Endothelial cell of umbilical vein (primary cell): ENCODE data around the gene CST1. TPM values are rescaled to one million over a fixed set of nuclear protein-coding genes. Genes with fewer than 3 reads are reported as not detected.

ENCODE experiments used
- BruUV-seq: library from RNA; stranded (reverse); fragments of 400-500 nt; replicated peaks from 2 replicates; lab custom pipeline; 2021; lab: Mats Ljungman, UMichigan
- CTCF ChIA-PET: fragments of 300-600, 350-600 bp; sonication (Branson Sonifier 250); formaldehyde crosslinking; loops from one replicate; lab custom pipeline; 2021; ENCODE audit warnings: antibody characterized with exemption, inconsistent platforms; lab: Charles Lee
- POLR2A ChIA-PET: fragments of 300-600, 350-600 bp; sonication (Branson Sonifier 250); formaldehyde crosslinking; loops from one replicate; lab custom pipeline; 2021; ENCODE audit warnings: antibody characterized with exemption, inconsistent platforms; lab: Charles Lee
- DNase-seq: peaks from one replicate; pipeline ENCODE4 v3.0.0-alpha.2; 2011; ENCODE audit warnings: low read depth, low spot score
- FAIRE-seq: peaks from 2 replicates; lab custom pipeline; 2011; peaks lifted over from hg19 to GRCh38; lab: Jason Lieb, UNC
- H2AFZ ChIP-seq: 2 replicates; pipeline ENCODE4 v1.6.0; 2012; ENCODE audit warnings: low read depth, low read length, control low read depth, inconsistent platforms
- H3K27ac ChIP-seq: 2 replicates; pipeline ENCODE4 v1.5.1; 2011; ENCODE audit warnings: low read depth, mild to moderate bottlenecking, control low read depth, low read length, moderate library complexity; ENCODE audit not compliant: insufficient read depth
- H3K27me3 ChIP-seq, 2 experiments: 2 replicates each; pipeline versions ENCODE4 v1.6.0 to v1.6.1; 2011; ENCODE audit warnings: low read length in 2 of 2, mixed read lengths in 1 of 2; ENCODE audit not compliant: control insufficient read depth in 2 of 2, insufficient read depth in 2 of 2
- H3K36me3 ChIP-seq, 2 experiments: 2 replicates in 1 of 2; 3 replicates in 1 of 2; pipeline ENCODE4 v1.5.1; 2011; ENCODE audit warnings: low read length in 2 of 2, mild to moderate bottlenecking in 1 of 2, moderate library complexity in 1 of 2; ENCODE audit not compliant: control insufficient read depth in 2 of 2, insufficient read depth in 2 of 2; ENCODE audit errors: extremely low read depth in 1 of 2
- H3K4me1 ChIP-seq: 3 replicates; pipeline ENCODE4 v1.5.1; 2011; ENCODE audit warnings: mild to moderate bottlenecking, low read length; ENCODE audit not compliant: control insufficient read depth, insufficient read depth; ENCODE audit errors: extremely low read depth
- H3K4me2 ChIP-seq: 2 replicates; pipeline ENCODE4 v1.6.1; 2011; ENCODE audit warnings: low read length, control low read depth, mixed read lengths; ENCODE audit not compliant: insufficient read depth
- H3K4me3 ChIP-seq, 3 experiments: fragments of 200-600 bp in 1 of 3; sonication (generic), shearing (Covaris generic) in 1 of 3; replicated peaks in 1 of 3; 2 replicates each; pipeline ENCODE4 v1.5.1; 2011 to 2016; ENCODE audit warnings: control low read depth in 3 of 3, low read length in 3 of 3, mild to moderate bottlenecking in 2 of 3, inconsistent platforms in 1 of 3, low read depth in 1 of 3, moderate library complexity in 1 of 3; ENCODE audit not compliant: insufficient read depth in 1 of 3
- H3K79me2 ChIP-seq: 2 replicates; pipeline ENCODE4 v1.6.0; 2012; ENCODE audit warnings: low read length, inconsistent platforms; ENCODE audit not compliant: control insufficient read depth, insufficient read depth
- H3K9ac ChIP-seq: replicated peaks from 2 replicates; pipeline ENCODE3; 2011; ENCODE audit warnings: low read length, control low read depth; ENCODE audit not compliant: insufficient read depth; ENCODE audit errors: extremely low read depth
- H3K9me1 ChIP-seq: replicated peaks from 3 replicates; pipeline ENCODE4 v1.6.0; 2011; ENCODE audit warnings: mild to moderate bottlenecking, low read length; ENCODE audit not compliant: control insufficient read depth, insufficient read depth; ENCODE audit errors: extremely low read depth
- H3K9me3 ChIP-seq: replicated peaks from 2 replicates; pipeline ENCODE4 v1.5.1; 2012; ENCODE audit warnings: low read length, inconsistent platforms; ENCODE audit not compliant: control insufficient read depth, insufficient read depth
- H4K20me1 ChIP-seq: replicated peaks from 2 replicates; pipeline ENCODE3; 2011; ENCODE audit warnings: mild to moderate bottlenecking, low read length; ENCODE audit not compliant: control insufficient read depth, insufficient read depth; ENCODE audit errors: extremely low read depth
- EZH2 ChIP-seq: IDR thresholded peaks from 2 replicates; pipeline ENCODE4 v1.6.1; 2012; ENCODE audit warnings: borderline replicate concordance, low read depth, mild to moderate bottlenecking, moderate library complexity, low read length, inconsistent platforms; ENCODE audit not compliant: severe bottlenecking
- FOS ChIP-seq: IDR thresholded peaks from 2 replicates; pipeline ENCODE4 v1.6.1; 2011; ENCODE audit warnings: mild to moderate bottlenecking, low read length, moderate library complexity, borderline replicate concordance; ENCODE audit not compliant: insufficient read depth
- GATA2 ChIP-seq: IDR thresholded peaks from 2 replicates; pipeline ENCODE4 v1.7.0; 2011; ENCODE audit warnings: low read depth, mild to moderate bottlenecking, moderate library complexity, mixed read lengths, low read length; ENCODE audit not compliant: insufficient read length, insufficient read depth
- JUN ChIP-seq: IDR thresholded peaks from 2 replicates; pipeline ENCODE4 v1.6.1; 2011; ENCODE audit warnings: borderline replicate concordance, low read depth; ENCODE audit not compliant: insufficient read length, insufficient read depth
- MYC ChIP-seq: IDR thresholded peaks from one replicate; pipeline ENCODE4 v1.6.1; 2011; ENCODE audit warnings: mild to moderate bottlenecking, low read depth, low read length
- POLR2A ChIP-seq: IDR thresholded peaks from 2 replicates; pipeline ENCODE4 v1.6.1; 2012; ENCODE audit warnings: low read depth, mild to moderate bottlenecking, control low read depth, low read length
- POLR2AphosphoS5 ChIP-seq: IDR thresholded peaks from 2 replicates; pipeline ENCODE4 v1.6.1; 2012; ENCODE audit warnings: low read depth, mild to moderate bottlenecking, control low read depth, low read length, moderate library complexity; ENCODE audit not compliant: insufficient read depth
- dilution Hi-C: fragments of 300-500 bp; cut with MboI; formaldehyde crosslinking; loops from one replicate; pipeline ENCODE4 v1.15.0; 2019; ENCODE audit warnings: low sequenced_read_pairs; ENCODE audit not compliant: extremely low pct_ligation_motif_present
- intact Hi-C: fragments of 100-400 bp; cut with micrococcal nuclease; formaldehyde crosslinking; loops from one replicate; pipeline ENCODE4 v1.10.0; 2022
- polyA plus RNA-seq, 4 experiments: library from polyadenylated mRNA; depleted of rRNA in 3 of 4; stranded (reverse) in 3 of 4; unstranded in 1 of 4; fragments of >200 nt; gene quantifications; 2 replicates each; pipeline versions ENCODE4 v1.2.1 to v1.2.3, GENCODE V29; 2011 to 2012; ENCODE audit warnings: missing spikeins in 1 of 4
- total RNA-seq: library from RNA; stranded (reverse); gene quantifications from 2 replicates; pipeline ENCODE4 v1.2.3, GENCODE V29; 2021
- TF ChIP-seq, protein P1 (sequence below): IDR thresholded peaks from 2 replicates; pipeline ENCODE4 v1.6.1; 2011; ENCODE audit not compliant: insufficient read depth, insufficient read length
- TF ChIP-seq, protein P2 (sequence below), 2 donors: IDR thresholded peaks; 1 replicate in 1 of 2; 2 replicates in 1 of 2; pipeline ENCODE4 v1.5.1; 2011; ENCODE audit warnings: low read length in 2 of 2, mild to moderate bottlenecking in 2 of 2, moderate library complexity in 2 of 2, control low read depth in 1 of 2, inconsistent platforms in 1 of 2, low read depth in 1 of 2; ENCODE audit not compliant: insufficient read depth in 1 of 2; ENCODE audit errors: extremely low read depth in 1 of 2

The CST1 gene
- total and polyA plus RNA-seq, 2 donors (not counting 3 experiments of a cell fraction or from before 2014, with no cell fraction given): 0.19 to 2.2 TPM

DNA sequence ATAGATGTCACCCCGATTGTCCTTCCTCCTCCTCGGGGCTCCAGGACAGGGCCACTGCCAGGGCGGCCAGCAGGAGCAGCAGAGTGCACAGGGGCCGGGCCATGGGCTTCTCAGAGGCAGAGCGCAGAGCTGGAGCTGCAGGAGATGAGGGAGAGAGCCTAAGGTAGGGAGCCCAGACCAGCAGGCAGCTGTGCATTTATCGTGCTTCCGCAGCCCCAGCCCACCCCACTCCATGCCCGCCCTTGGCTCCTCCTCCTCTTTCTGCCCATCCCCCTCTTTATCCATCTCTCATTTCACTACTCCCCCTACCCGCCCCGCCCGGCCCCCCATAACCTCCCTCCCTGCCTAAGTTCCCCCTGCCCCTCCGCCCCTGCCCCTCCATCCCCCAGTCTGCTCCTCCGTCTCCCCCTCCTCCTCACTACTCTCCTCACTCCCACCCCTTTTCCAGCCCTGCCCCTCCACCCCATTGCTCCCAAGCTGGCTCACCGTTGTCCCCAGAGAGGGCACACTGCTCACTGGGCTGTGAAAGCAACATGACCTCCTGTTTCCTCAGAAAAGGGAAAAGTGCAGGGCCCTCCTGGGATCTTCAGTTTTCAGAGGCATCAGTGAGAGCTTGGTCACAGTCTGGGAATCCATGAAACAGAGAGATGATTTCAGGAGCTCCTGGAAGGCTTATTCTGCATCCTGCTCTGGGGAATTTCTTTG lies 25.5 kb upstream of the CST1 start:
- Histone ChIP-seq H3K9me1 (no peaks in the 10 kb centered on the region), H3K9me3 (no peaks in the 10 kb centered on the region), H3K9ac (no peak overlapping the region), H3K27me3 (peaks cover 2 to 6% of the 10 kb centered on the region in 2 experiments), H3K36me3 (no peaks in the 10 kb centered on the region), H3K4me3 (no peak overlapping the region), H4K20me1 (no peaks in the 10 kb centered on the region), H3K27ac (no peak overlapping the region), H3K79me2 (no peaks in the 10 kb centered on the region), H3K4me2 (no peak overlapping the region), H2AFZ (no peak overlapping the region), H3K4me1 (no peaks in the 10 kb centered on the region)
- intact Hi-C loops: no loop called here
- DNase-seq (no peak), FAIRE-seq (no peak)
- dilution Hi-C loops: no loop called here
- ChIA-PET CTCF (no interaction called here), POLR2A (no interaction called here)
- BruUV-seq: no TSS peak
- TF ChIP-seq FOS (no peak), JUN (no peak)
- TF ChIP-seq, protein P1, sequence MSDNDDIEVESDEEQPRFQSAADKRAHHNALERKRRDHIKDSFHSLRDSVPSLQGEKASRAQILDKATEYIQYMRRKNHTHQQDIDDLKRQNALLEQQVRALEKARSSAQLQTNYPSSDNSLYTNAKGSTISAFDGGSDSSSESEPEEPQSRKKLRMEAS: no peak

DNA sequence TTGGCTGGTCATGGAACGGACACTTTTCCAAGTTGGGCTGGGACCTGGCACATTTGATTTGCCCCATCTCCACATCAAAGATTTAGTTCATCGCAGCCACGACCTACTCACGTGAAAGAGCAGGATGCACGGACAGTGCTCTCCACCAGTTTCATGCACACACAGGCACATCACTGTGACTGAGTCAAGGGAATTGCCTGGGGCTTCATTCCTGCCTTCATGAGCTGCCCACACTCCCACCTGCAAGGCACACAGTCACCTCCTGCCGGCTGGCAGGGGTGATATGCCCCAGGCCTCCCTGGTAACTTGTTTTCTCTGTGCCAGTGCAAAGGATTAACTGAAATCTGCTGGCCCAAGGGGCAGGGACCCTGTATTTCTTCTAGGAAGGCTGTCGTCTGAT lies 23.3 kb upstream of the CST1 start:
- no TSS peak for BruUV-seq
- H3K4me1 ChIP-seq: no peaks in the 10 kb centered on the region
- no peaks in the 10 kb centered on the region for H4K20me1 ChIP-seq
- no peak overlapping the region for H3K27ac ChIP-seq
- FAIRE-seq (no peak), DNase-seq (no peak)
- peaks cover 5 to 14% of the 10 kb centered on the region in 2 experiments for H3K27me3 ChIP-seq
- dilution Hi-C loops (no loop called here), intact Hi-C loops (no loop called here)
- no peak for TF ChIP-seq FOS
- TF ChIP-seq POLR2A: no peak
- TF ChIP-seq EZH2: no peak
- TF ChIP-seq JUN: no peak
- TF ChIP-seq, protein P1: no peak
- TF ChIP-seq GATA2: no peak
- no peak for TF ChIP-seq MYC
- TF ChIP-seq POLR2AphosphoS5: no peak
- TF ChIP-seq, protein P2, sequence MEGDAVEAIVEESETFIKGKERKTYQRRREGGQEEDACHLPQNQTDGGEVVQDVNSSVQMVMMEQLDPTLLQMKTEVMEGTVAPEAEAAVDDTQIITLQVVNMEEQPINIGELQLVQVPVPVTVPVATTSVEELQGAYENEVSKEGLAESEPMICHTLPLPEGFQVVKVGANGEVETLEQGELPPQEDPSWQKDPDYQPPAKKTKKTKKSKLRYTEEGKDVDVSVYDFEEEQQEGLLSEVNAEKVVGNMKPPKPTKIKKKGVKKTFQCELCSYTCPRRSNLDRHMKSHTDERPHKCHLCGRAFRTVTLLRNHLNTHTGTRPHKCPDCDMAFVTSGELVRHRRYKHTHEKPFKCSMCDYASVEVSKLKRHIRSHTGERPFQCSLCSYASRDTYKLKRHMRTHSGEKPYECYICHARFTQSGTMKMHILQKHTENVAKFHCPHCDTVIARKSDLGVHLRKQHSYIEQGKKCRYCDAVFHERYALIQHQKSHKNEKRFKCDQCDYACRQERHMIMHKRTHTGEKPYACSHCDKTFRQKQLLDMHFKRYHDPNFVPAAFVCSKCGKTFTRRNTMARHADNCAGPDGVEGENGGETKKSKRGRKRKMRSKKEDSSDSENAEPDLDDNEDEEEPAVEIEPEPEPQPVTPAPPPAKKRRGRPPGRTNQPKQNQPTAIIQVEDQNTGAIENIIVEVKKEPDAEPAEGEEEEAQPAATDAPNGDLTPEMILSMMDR (IDR thresholded peaks at IDR 0.05; ENCODE audit: extremely low read depth in 1 of 2, insufficient read depth in 1 of 2, low read depth in 1 of 2, low read length in 2 of 2): no peak
- H3K9me3 ChIP-seq: no peaks in the 10 kb centered on the region
- no peaks in the 10 kb centered on the region for H3K79me2 ChIP-seq
- POLR2A ChIA-PET: no interaction called here
- no peaks in the 10 kb centered on the region for H3K9me1 ChIP-seq
- no peak overlapping the region for H2AFZ ChIP-seq
- H3K4me3 ChIP-seq: no peak overlapping the region
- H3K4me2 ChIP-seq: no peak overlapping the region
- no peak overlapping the region for H3K9ac ChIP-seq
- CTCF ChIA-PET: no interaction called here
- H3K36me3 ChIP-seq: no peaks in the 10 kb centered on the region
